OCI-LY3 (cell line): Measurements from ENCODE around the gene NDUFAF5.

Source experiments
- CTCF ChIP-seq: fragments of 200-600, 300-600 bp; sonication (generic); IDR thresholded peaks from 2 replicates; pipeline ENCODE4 v1.5.1; 2014; ENCODE audit warnings: antibody characterized with exemption, low read length, low read depth
- EZH2phosphoT487 ChIP-seq: fragments of 200-600 bp; shearing (Covaris generic); IDR thresholded peaks from 2 replicates; pipeline ENCODE4 v1.6.1; 2018; ENCODE audit warnings: antibody characterized with exemption, mixed run types, low read depth

- TF ChIP-seq CTCF (no peak), EZH2phosphoT487 (no peak)
Observed at GRCh38 chr20:13735826-13736225, 49.0 kb upstream of the NDUFAF5 start.
